Sciatic nerve (tissue), 1 donor: Measurements from ENCODE around the gene LTF. TPM values are rescaled to one million over a fixed set of nuclear protein-coding genes. Genes with fewer than 3 reads are reported as not detected.

ENCODE experiments used
- total RNA-seq: library from RNA; stranded (reverse); fragmentation: NEBNext Ultra II Directional; extraction: Animal tissue kit (Norgen Biotek cat#: 25700); gene quantifications from one replicate; pipeline ENCODE4 v1.2.1, GENCODE V29; 2021
- donor health status: DM: no; HTN: no; CAD: no.

LTF gene
- total RNA-seq, 1 donor from 2014 or later = 11.3 TPM

Other genes starting within 250 kb of the LTF start
- gene CCR3, start 222.4 kb downstream of the LTF start, total RNA-seq = not detected
- gene CCR2, start 110.8 kb downstream of the LTF start, total RNA-seq = 3.7 TPM
- 3.6 TPM for gene CCR5, start 94.0 kb downstream of the LTF start, total RNA-seq
- 4.7 TPM for gene CCRL2, start 57.6 kb downstream of the LTF start, total RNA-seq
- gene RTP3, start 33.1 kb upstream of the LTF start, total RNA-seq = not detected
- 2.2 TPM for gene LRRC2, start 101.4 kb upstream of the LTF start, total RNA-seq
- gene FAM240A, start 147.6 kb upstream of the LTF start, total RNA-seq = not detected
- gene ALS2CL, start 228.8 kb upstream of the LTF start, total RNA-seq = 18.5 TPM
- 0.76 TPM for gene TMIE, start 236.5 kb upstream of the LTF start, total RNA-seq